Iris pigment epithelial cell (primary cell): ENCODE measurements around the gene COPB2.

Experiments used
- DNase-seq: peaks from one replicate; pipeline ENCODE4 v3.0.0-alpha.2; 2011; ENCODE audit warnings: low read depth

COPB2 gene

GRCh38 chr3:139307601-139308555 lies 81.6 kb downstream of the COPB2 start:
- no peak for DNase-seq
